Karpas-422 (cell line): Measurements from ENCODE around the gene TIAM2. TPM values are rescaled to one million over a fixed set of nuclear protein-coding genes. Genes with fewer than 3 reads are reported as not detected.

Experiments
- DNase-seq: peaks from one replicate; pipeline ENCODE4 v3.0.0-alpha.2; 2015
- H2AFZ ChIP-seq: fragments of 200-600 bp; sonication (generic); 2 replicates; pipeline ENCODE4 v1.6.1; 2014; ENCODE audit warnings: antibody characterized with exemption, low read length, mixed read lengths
- H3K27ac ChIP-seq: fragments of 200-600 bp; sonication (generic); 2 replicates; pipeline ENCODE4 v1.5.1; 2014; ENCODE audit warnings: mild to moderate bottlenecking, low read length, moderate library complexity
- H3K27me3 ChIP-seq: fragments of 200-600 bp; sonication (generic); 2 replicates; pipeline ENCODE4 v1.6.1; 2014; ENCODE audit warnings: low read length, mixed read lengths
- H3K36me3 ChIP-seq: fragments of 200-600 bp; sonication (generic); 2 replicates; pipeline ENCODE4 v1.6.1; 2014; ENCODE audit warnings: low read length, mixed read lengths; ENCODE audit not compliant: insufficient read depth
- H3K4me1 ChIP-seq: fragments of 200-600 bp; sonication (generic); 2 replicates; pipeline ENCODE4 v1.6.1; 2014; ENCODE audit warnings: mild to moderate bottlenecking, low read length, mixed read lengths
- H3K4me2 ChIP-seq: fragments of 200-600 bp; sonication (generic); 2 replicates; pipeline ENCODE4 v1.6.1; 2014; ENCODE audit warnings: low read length, low read depth, mild to moderate bottlenecking; ENCODE audit not compliant: poor library complexity, severe bottlenecking
- H3K4me3 ChIP-seq: fragments of 200-600 bp; sonication (generic); 2 replicates; pipeline ENCODE4 v1.5.1; 2014; ENCODE audit warnings: mild to moderate bottlenecking, antibody characterized with exemption, low read length, mixed read lengths
- H3K79me2 ChIP-seq: fragments of 200-600 bp; sonication (generic); 2 replicates; pipeline ENCODE4 v1.6.1; 2014; ENCODE audit warnings: mild to moderate bottlenecking, low read length, mixed read lengths
- H3K9ac ChIP-seq: fragments of 200-600 bp; sonication (generic); 2 replicates; pipeline ENCODE4 v1.6.0; 2014; ENCODE audit warnings: low read length
- H3K9me2 ChIP-seq: fragments of 200-600 bp; sonication (generic), shearing (Covaris generic); replicated peaks from 2 replicates; pipeline ENCODE4 v1.6.0; 2014; ENCODE audit warnings: mild to moderate bottlenecking, low read length, moderate library complexity; ENCODE audit not compliant: insufficient read depth
- H3K9me3 ChIP-seq: fragments of 300-700, 200-600 bp; sonication (generic); 2 replicates; pipeline ENCODE4 v1.6.1; 2014; ENCODE audit warnings: low read length, mixed read lengths
- H4K20me1 ChIP-seq: fragments of 200-600 bp; sonication (generic); 2 replicates; pipeline ENCODE4 v1.6.1; 2014; ENCODE audit warnings: mild to moderate bottlenecking, antibody characterized with exemption, low read length, low read depth; ENCODE audit not compliant: insufficient read depth
- total RNA-seq: library from RNA; depleted of rRNA; stranded (reverse); fragments of >200 nt; shearing (Covaris generic); gene quantifications from 2 replicates; pipeline ENCODE4 v1.2.3, GENCODE V29; 2014; ENCODE audit warnings: low replicate concordance

Gene TIAM2
- total RNA-seq, 1 experiment from 2014 or later = 9.0 TPM

GRCh38 chr6:155033021-155033791, 38.1 kb downstream of the TIAM2 start:
- H3K79me2 ChIP-seq = no peaks in the 10 kb centered on the region
- DNase-seq = no peak
- no peaks in the 10 kb centered on the region for H4K20me1 ChIP-seq
- H3K36me3 ChIP-seq = no peaks in the 10 kb centered on the region
- no peak overlapping the region for H2AFZ ChIP-seq
- H3K9me2 ChIP-seq = no peaks in the 10 kb centered on the region
- H3K4me1 ChIP-seq = no peaks in the 10 kb centered on the region
- no peak overlapping the region for H3K4me2 ChIP-seq
- no peak overlapping the region for H3K9ac ChIP-seq
- no peak overlapping the region for H3K27ac ChIP-seq
- H3K9me3 ChIP-seq = no peaks in the 10 kb centered on the region
- no peak overlapping the region for H3K4me3 ChIP-seq
- no peaks in the 10 kb centered on the region for H3K27me3 ChIP-seq

GRCh38 chr6:155036907-155037306, 41.8 kb downstream of the TIAM2 start:
- Histone ChIP-seq H3K4me3 (no peak overlapping the region), H4K20me1 (no peaks in the 10 kb centered on the region), H3K4me1 (no peaks in the 10 kb centered on the region), H3K27me3 (no peaks in the 10 kb centered on the region), H2AFZ (no peak overlapping the region), H3K27ac (no peak overlapping the region), H3K9me3 (no peaks in the 10 kb centered on the region), H3K9me2 (no peaks in the 10 kb centered on the region), H3K9ac (no peak overlapping the region), H3K36me3 (no peaks in the 10 kb centered on the region), H3K79me2 (no peaks in the 10 kb centered on the region), H3K4me2 (no peak overlapping the region)
- DNase-seq = no peak

- H3K4me1 ChIP-seq = no peaks in the 10 kb centered on the region
- no peaks in the 10 kb centered on the region for H4K20me1 ChIP-seq
- H3K9me3 ChIP-seq = no peaks in the 10 kb centered on the region
- no peaks in the 10 kb centered on the region for H3K9me2 ChIP-seq
- H3K36me3 ChIP-seq = no peaks in the 10 kb centered on the region
- DNase-seq = no peak
- no peaks in the 10 kb centered on the region for H3K27me3 ChIP-seq
- no peak overlapping the region for H2AFZ ChIP-seq
- no peak overlapping the region for H3K27ac ChIP-seq
- no peak overlapping the region for H3K4me3 ChIP-seq
- no peak overlapping the region for H3K4me2 ChIP-seq
- H3K9ac ChIP-seq = no peak overlapping the region
- no peaks in the 10 kb centered on the region for H3K79me2 ChIP-seq
Measured at GRCh38 chr6:155038104-155038503, 43.0 kb downstream of the TIAM2 start.

- H4K20me1 ChIP-seq = no peaks in the 10 kb centered on the region
- H3K79me2 ChIP-seq = no peaks in the 10 kb centered on the region
- no peak overlapping the region for H3K27ac ChIP-seq
- DNase-seq = no peak
- no peaks in the 10 kb centered on the region for H3K36me3 ChIP-seq
- no peaks in the 10 kb centered on the region for H3K9me3 ChIP-seq
- no peak overlapping the region for H3K9ac ChIP-seq
- no peak overlapping the region for H3K4me3 ChIP-seq
- no peaks in the 10 kb centered on the region for H3K9me2 ChIP-seq
- no peaks in the 10 kb centered on the region for H3K4me1 ChIP-seq
- H3K27me3 ChIP-seq = no peaks in the 10 kb centered on the region
- no peak overlapping the region for H2AFZ ChIP-seq
- no peak overlapping the region for H3K4me2 ChIP-seq
Measured at GRCh38 chr6:155038527-155038926, 43.4 kb downstream of the TIAM2 start.

GRCh38 chr6:155039618-155040017, 44.5 kb downstream of the TIAM2 start:
- Histone ChIP-seq H3K4me3 (no peak overlapping the region), H4K20me1 (no peaks in the 10 kb centered on the region), H3K27me3 (no peaks in the 10 kb centered on the region), H3K9me2 (no peaks in the 10 kb centered on the region), H2AFZ (no peak overlapping the region), H3K9me3 (no peaks in the 10 kb centered on the region), H3K4me2 (no peak overlapping the region), H3K36me3 (no peaks in the 10 kb centered on the region), H3K79me2 (no peaks in the 10 kb centered on the region), H3K27ac (no peak overlapping the region), H3K9ac (no peak overlapping the region), H3K4me1 (no peaks in the 10 kb centered on the region)
- DNase-seq = no peak

- no peak overlapping the region for H3K4me2 ChIP-seq
- no peak overlapping the region for H3K4me3 ChIP-seq
- H4K20me1 ChIP-seq = no peaks in the 10 kb centered on the region
- no peak overlapping the region for H2AFZ ChIP-seq
- H3K9me3 ChIP-seq = no peaks in the 10 kb centered on the region
- H3K27me3 ChIP-seq = no peaks in the 10 kb centered on the region
- H3K36me3 ChIP-seq = no peaks in the 10 kb centered on the region
- no peaks in the 10 kb centered on the region for H3K79me2 ChIP-seq
- DNase-seq = no peak
- no peak overlapping the region for H3K27ac ChIP-seq
- no peak overlapping the region for H3K9ac ChIP-seq
- H3K4me1 ChIP-seq = no peaks in the 10 kb centered on the region
- H3K9me2 ChIP-seq = no peaks in the 10 kb centered on the region
Measured at GRCh38 chr6:155040154-155040553, 45.0 kb downstream of the TIAM2 start.

GRCh38 chr6:155040901-155041650, 46.0 kb downstream of the TIAM2 start:
- Histone ChIP-seq H2AFZ (no peak overlapping the region), H3K9me2 (no peaks in the 10 kb centered on the region), H3K4me3 (no peak overlapping the region), H3K9ac (no peak overlapping the region), H3K36me3 (no peaks in the 10 kb centered on the region), H3K27ac (no peak overlapping the region), H3K4me1 (no peaks in the 10 kb centered on the region), H3K4me2 (no peak overlapping the region), H3K27me3 (no peaks in the 10 kb centered on the region), H3K9me3 (no peaks in the 10 kb centered on the region), H3K79me2 (no peaks in the 10 kb centered on the region), H4K20me1 (no peaks in the 10 kb centered on the region)
- no peak for DNase-seq

- no peak overlapping the region for H3K27ac ChIP-seq
- H3K79me2 ChIP-seq = no peaks in the 10 kb centered on the region
- no peaks in the 10 kb centered on the region for H3K27me3 ChIP-seq
- H3K4me3 ChIP-seq = no peak overlapping the region
- no peaks in the 10 kb centered on the region for H3K9me3 ChIP-seq
- no peak overlapping the region for H3K9ac ChIP-seq
- no peak overlapping the region for H2AFZ ChIP-seq
- no peaks in the 10 kb centered on the region for H4K20me1 ChIP-seq
- no peaks in the 10 kb centered on the region for H3K4me1 ChIP-seq
- no peak overlapping the region for H3K4me2 ChIP-seq
- H3K36me3 ChIP-seq = no peaks in the 10 kb centered on the region
- DNase-seq = no peak
- H3K9me2 ChIP-seq = no peaks in the 10 kb centered on the region
Measured at GRCh38 chr6:155041741-155042279, 46.7 kb downstream of the TIAM2 start.
